Caco-2 (cell line): Measurements from ENCODE around the gene ZNF428. TPM values are rescaled to one million over a fixed set of nuclear protein-coding genes. Genes with fewer than 3 reads are reported as not detected.

Experiments
- BruUV-seq: library from RNA; stranded (reverse); fragments of 400-500 nt; replicated peaks from 2 replicates; lab custom pipeline; 2021; lab: Mats Ljungman, UMichigan
- CTCF ChIA-PET: fragments of 300-600 bp; sonication (Branson Sonifier 250); formaldehyde crosslinking; loops from one replicate; lab custom pipeline; 2022; ENCODE audit warnings: antibody characterized with exemption; lab: Charles Lee
- POLR2A ChIA-PET: fragments of 300-600 bp; sonication (Branson Sonifier 250); formaldehyde crosslinking; loops from one replicate; lab custom pipeline; 2022; ENCODE audit warnings: antibody characterized with exemption; lab: Charles Lee
- DNase-seq, 2 experiments: peaks; one replicate each; pipeline versions ENCODE4 v3.0.0 to v3.0.0-alpha.2; 2020 to 2022
- H3K27me3 ChIP-seq: replicated peaks from 2 replicates; pipeline ENCODE4 v1.6.0; 2011; ENCODE audit warnings: low read length; ENCODE audit not compliant: control insufficient read depth, insufficient read depth
- H3K36me3 ChIP-seq: 2 replicates; pipeline ENCODE4 v1.5.1; 2011; ENCODE audit warnings: low read length; ENCODE audit not compliant: control insufficient read depth, insufficient read depth
- H3K4me1 ChIP-seq: fragments of 250-450 bp; sonication (Bioruptor Pico); 2 replicates; pipeline ENCODE4 v1.5.1; 2020; ENCODE audit warnings: mild to moderate bottlenecking
- H3K4me3 ChIP-seq: 2 replicates; pipeline ENCODE4 v1.5.1; 2011; ENCODE audit warnings: low read depth, mild to moderate bottlenecking, control low read depth, low read length
- H3K9me3 ChIP-seq: fragments of 250-450 bp; sonication (Bioruptor Pico); 2 replicates; pipeline ENCODE4 v1.5.1; 2020; ENCODE audit warnings: mild to moderate bottlenecking, moderate library complexity
- H3K27ac Mint-ChIP-seq: one replicate; pipeline ENCODE4 v1.8.0; 2022; ENCODE audit warnings: mixed read lengths; ENCODE audit not compliant: unreplicated experiment
- H3K27me3 Mint-ChIP-seq: one replicate; pipeline ENCODE4 v1.8.0; 2022; ENCODE audit warnings: mixed read lengths; ENCODE audit not compliant: insufficient read depth, unreplicated experiment
- H3K36me3 Mint-ChIP-seq: one replicate; pipeline ENCODE4 v1.8.0; 2022; ENCODE audit warnings: mild to moderate bottlenecking, mixed read lengths; ENCODE audit not compliant: insufficient read depth, unreplicated experiment
- H3K4me1 Mint-ChIP-seq: one replicate; pipeline ENCODE4 v1.8.0; 2022; ENCODE audit warnings: low read depth, mixed read lengths; ENCODE audit not compliant: unreplicated experiment
- H3K4me3 Mint-ChIP-seq: one replicate; pipeline ENCODE4 v1.8.0; 2022; ENCODE audit warnings: mild to moderate bottlenecking, moderate library complexity, mixed read lengths; ENCODE audit not compliant: unreplicated experiment
- H3K9me3 Mint-ChIP-seq: one replicate; pipeline ENCODE4 v1.8.0; 2022; ENCODE audit warnings: mixed read lengths; ENCODE audit not compliant: unreplicated experiment
- CTCF ChIP-seq, 2 experiments: fragments of 200-600 bp in 1 of 2; IDR thresholded peaks; 1 replicate in 1 of 2; 2 replicates in 1 of 2; pipeline versions ENCODE4 v1.5.1 to v1.8.0; 2011 to 2022; ENCODE audit warnings: antibody characterized with exemption in 1 of 2, control low read depth in 1 of 2, inconsistent platforms in 1 of 2, low read depth in 1 of 2, low read length in 1 of 2, mild to moderate bottlenecking in 1 of 2, moderate library complexity in 1 of 2; ENCODE audit not compliant: insufficient read depth in 1 of 2, severe bottlenecking in 1 of 2, unreplicated experiment in 1 of 2
- intact Hi-C: fragments of 100-400 bp; cut with micrococcal nuclease; formaldehyde crosslinking; loops from one replicate; pipeline ENCODE4 v1.10.0; 2022; ENCODE audit not compliant: unreplicated experiment
- total RNA-seq: library from RNA; stranded (reverse); gene quantifications from 2 replicates; pipeline ENCODE4 v1.2.3, GENCODE V29; 2022

ZNF428 gene
- total RNA-seq, 1 experiment from 2014 or later: 38.9 TPM

DNA sequence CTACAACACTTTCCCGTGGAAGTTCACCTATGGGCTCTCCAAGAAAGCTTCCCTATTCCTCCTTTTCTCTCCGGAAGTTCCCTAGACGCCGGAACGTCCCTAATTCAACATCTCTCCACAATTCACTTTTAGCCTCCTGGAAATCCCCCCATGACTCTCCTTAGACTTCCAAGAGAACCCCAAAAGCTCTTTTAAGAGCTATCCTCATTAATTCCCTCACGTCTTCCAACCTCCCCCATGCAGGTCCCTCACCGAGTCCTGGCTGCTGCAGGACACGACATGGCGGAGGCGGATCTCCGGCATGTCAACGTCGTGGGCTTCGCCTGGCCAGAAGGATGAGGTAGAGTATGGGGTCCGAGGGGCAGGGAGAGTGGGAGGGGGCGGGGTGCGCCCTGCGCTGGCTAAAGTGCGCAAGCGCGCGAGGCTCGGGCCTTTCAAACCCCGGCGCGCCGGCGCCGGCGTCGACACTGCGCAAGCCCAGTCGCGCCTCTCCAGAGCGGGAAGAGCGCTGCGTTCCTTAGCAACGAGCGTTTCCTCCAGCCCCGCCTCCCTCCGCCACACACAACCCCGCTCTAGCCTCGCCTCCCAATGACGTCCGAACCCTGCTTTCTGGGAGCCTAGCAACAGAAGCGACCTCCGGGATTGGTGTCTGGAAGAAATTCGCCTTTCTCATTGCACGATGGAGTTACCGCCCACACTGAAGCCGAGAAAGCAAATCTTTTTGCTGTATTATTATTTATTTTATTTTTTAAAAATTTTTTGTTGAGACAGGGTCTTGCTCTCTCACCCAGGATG lies 44.1 kb downstream of the ZNF428 start, which contains the start of the genes PINLYP and XRCC1:
TSS of gene PINLYP (plus strand) at position 646 of the 795 bp plus-strand sequence. CDS start 1,391 bp downstream, outside the sequence.
TSS of gene XRCC1 (minus strand) at position 372 of the 795 bp plus-strand sequence. CDS start at position 303, 69 bp downstream.
- Mint-ChIP-seq H3K27me3 (peaks cover 10% of the 10 kb centered on the region), H3K36me3 (peaks cover 7% of the 10 kb centered on the region), H3K27ac (peak within 1 kb of the TSS; percentile 96), H3K9me3 (no peaks in the 10 kb centered on the region), H3K4me1 (no peaks in the 10 kb centered on the region), H3K4me3 (peak within 1 kb of the TSS; percentile 95)
- CTCF ChIA-PET: interaction anchor here (1.0 to 1.4 kb wide), 3 partner anchors 19 to 21 kb away, joined by 4 to 6 read pairs (median 5); partner anchors contain the start of gene ZNF576
- POLR2A ChIA-PET: interaction anchor here (0.5 to 2.1 kb wide), 4 partner anchors 21 to 149 kb away, joined by 3 to 12 read pairs (median 3); partner anchors contain the start of genes IRGQ and ZNF576
- intact Hi-C loops: loop anchor here (1.0 kb wide), 1 partner anchor 21 kb away; the partner anchor contains the start of genes IRGQ and ZNF576
- no TSS peak for BruUV-seq
- H3K9me3 ChIP-seq: no peaks in the 10 kb centered on the region
- no peak for TF ChIP-seq CTCF (IDR thresholded peaks at IDR 0.05; ENCODE audit: insufficient read depth in 1 of 2, low read depth in 1 of 2, low read length in 1 of 2, severe bottlenecking in 1 of 2, unreplicated experiment in 1 of 2)
- no peaks in the 10 kb centered on the region for H3K27me3 ChIP-seq
- H3K36me3 ChIP-seq: no peaks in the 10 kb centered on the region
- H3K4me3 ChIP-seq: peak within 1 kb of the TSS; percentile 92
- H3K4me1 ChIP-seq: no peaks in the 10 kb centered on the region
- DNase-seq: peak; percentile 96 to 97

- CTCF ChIA-PET: interaction anchor here (1.0 to 1.4 kb wide), 3 partner anchors 19 to 22 kb away, joined by 4 to 6 read pairs (median 5); partner anchors contain the start of gene ZNF576
- Histone ChIP-seq H3K9me3 (no peaks in the 10 kb centered on the region), H3K4me1 (no peaks in the 10 kb centered on the region), H3K4me3 (peak overlapping the region; percentile 92), H3K36me3 (no peaks in the 10 kb centered on the region), H3K27me3 (no peaks in the 10 kb centered on the region)
- no peaks in the 10 kb centered on the region for H3K4me1 Mint-ChIP-seq
- no peaks in the 10 kb centered on the region for H3K9me3 Mint-ChIP-seq
- peak overlapping the region; percentile 96 for H3K27ac Mint-ChIP-seq
- peak overlapping the region; percentile 95 for H3K4me3 Mint-ChIP-seq
- peaks cover 7% of the 10 kb centered on the region for H3K36me3 Mint-ChIP-seq
- POLR2A ChIA-PET: interaction anchor here (0.5 to 2.1 kb wide), 2 partner anchors 59 to 94 kb away, joined by 3 to 12 read pairs; no protein-coding TSS in a partner anchor
- TF ChIP-seq CTCF (IDR thresholded peaks at IDR 0.05; ENCODE audit: insufficient read depth in 1 of 2, low read depth in 1 of 2, low read length in 1 of 2, severe bottlenecking in 1 of 2, unreplicated experiment in 1 of 2): no peak
- no peak for DNase-seq
- intact Hi-C loops: loop anchor here (1.0 kb wide), 1 partner anchor 22 kb away; the partner anchor contains the start of genes IRGQ and ZNF576
- peaks cover 10% of the 10 kb centered on the region for H3K27me3 Mint-ChIP-seq
- TSS peak; percentile 41 for BruUV-seq
Observed at GRCh38 chr19:43574424-43575155, 44.8 kb downstream of the ZNF428 start.

- TF ChIP-seq CTCF (IDR thresholded peaks at IDR 0.05; ENCODE audit: insufficient read depth in 1 of 2, low read depth in 1 of 2, low read length in 1 of 2, severe bottlenecking in 1 of 2, unreplicated experiment in 1 of 2): no peak
- no TSS peak for BruUV-seq
- H3K27me3 ChIP-seq: no peaks in the 10 kb centered on the region
- CTCF ChIA-PET: interaction anchor here (1.1 kb wide), 1 partner anchor 17 kb away, joined by 3 read pairs; no protein-coding TSS in a partner anchor
- no peaks in the 10 kb centered on the region for H3K36me3 ChIP-seq
- intact Hi-C loops: no loop called here
- no peak for DNase-seq
- Mint-ChIP-seq H3K36me3 (peaks cover 7% of the 10 kb centered on the region), H3K27me3 (peaks cover 2% of the 10 kb centered on the region), H3K27ac (peak overlapping the region; percentile 27), H3K4me1 (no peaks in the 10 kb centered on the region), H3K9me3 (no peaks in the 10 kb centered on the region), H3K4me3 (no peak overlapping the region)
- POLR2A ChIA-PET: no interaction called here
- H3K4me1 ChIP-seq: no peaks in the 10 kb centered on the region
- H3K4me3 ChIP-seq: no peak overlapping the region
- H3K9me3 ChIP-seq: no peaks in the 10 kb centered on the region
Observed at GRCh38 chr19:43572171-43572588, 47.2 kb downstream of the ZNF428 start.
